ENCODE data around the gene SLC9A5.
A peak's percentile ranks its signal among the peaks of the same experiment; 100 is the strongest.

SLC9A5 gene

DNA sequence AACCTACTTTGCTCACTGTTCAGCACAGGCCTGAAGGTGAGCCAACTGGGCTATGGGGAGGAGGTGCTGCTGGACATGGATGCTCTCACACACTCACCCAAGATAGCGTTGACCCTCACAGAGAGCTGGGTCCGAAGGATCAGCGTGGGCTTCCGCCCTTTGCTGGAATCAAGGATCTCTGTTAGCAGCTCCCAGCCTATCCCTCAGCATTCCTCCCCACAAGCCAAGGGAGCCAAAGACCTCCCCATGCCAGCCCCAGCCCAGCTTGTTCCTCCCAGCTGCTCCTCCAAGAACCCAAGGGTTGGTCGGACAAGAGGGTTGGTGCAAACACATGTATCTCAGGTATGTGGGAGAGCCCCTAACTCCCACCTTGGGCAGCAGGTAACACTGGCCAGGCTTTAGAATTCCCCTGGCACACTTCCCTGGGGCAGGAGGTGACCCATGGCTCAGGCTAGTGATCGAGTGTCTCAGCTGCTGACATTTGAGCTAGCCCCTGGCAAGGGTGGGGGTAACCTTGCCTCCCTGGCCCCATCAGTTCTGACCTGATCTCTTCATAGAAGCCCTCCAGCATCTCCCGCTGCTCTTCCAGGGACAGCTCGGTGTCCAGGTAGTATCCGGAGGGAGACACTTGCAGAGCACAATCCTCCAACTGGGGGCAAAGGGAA is 9.8 kb upstream of the SLC9A5 start:
- no peak for DNase-seq

- DNase-seq, result no peak
Measured at GRCh38 chr16:67240506-67240905, 8.3 kb upstream of the SLC9A5 start.

- no peak for DNase-seq
Measured at GRCh38 chr16:67241008-67241900, 7.5 kb upstream of the SLC9A5 start.

GRCh38 chr16:67242138-67242730 is 6.5 kb upstream of the SLC9A5 start:
- no peak for DNase-seq

GRCh38 chr16:67243481-67243880 is 5.3 kb upstream of the SLC9A5 start:
- no peak for DNase-seq

DNA sequence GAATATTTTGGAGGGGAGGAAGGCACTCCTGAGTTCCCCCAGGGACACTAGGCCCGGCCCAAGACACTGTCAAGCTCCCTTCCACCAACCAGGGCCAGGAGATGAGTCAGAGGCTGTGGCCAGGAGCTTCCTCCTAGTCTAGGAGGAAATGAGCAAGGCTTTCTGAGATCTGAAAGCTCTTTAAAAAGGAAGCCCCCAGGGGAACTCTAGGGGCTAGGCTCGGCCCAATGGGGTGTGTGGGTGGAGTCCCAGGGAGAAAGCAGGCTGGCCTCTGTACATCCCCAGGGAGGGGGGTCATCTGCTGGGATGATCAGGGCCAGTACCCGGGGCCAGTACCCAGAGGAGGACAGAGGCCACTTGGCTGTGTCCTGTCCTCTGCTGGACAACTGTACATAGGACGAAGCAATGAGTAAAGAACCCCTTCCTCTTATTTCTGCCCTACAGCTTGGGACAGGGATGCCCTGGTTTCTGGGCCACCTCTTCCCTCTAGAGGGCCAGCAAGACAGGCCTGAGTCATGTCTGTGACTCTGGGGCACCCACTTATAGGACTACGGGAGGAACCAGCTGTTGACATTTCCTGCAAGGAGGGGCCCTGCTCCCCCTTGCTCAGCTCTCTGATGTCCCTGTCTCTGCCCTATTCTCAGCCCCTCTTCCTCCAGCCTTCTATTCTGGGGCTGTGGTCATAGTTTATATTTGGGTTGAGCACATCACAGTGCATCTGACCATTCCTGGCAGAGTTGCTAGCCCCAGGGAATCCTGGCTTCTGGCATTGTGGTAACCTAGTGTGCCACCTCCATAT is 4.2 kb upstream of the SLC9A5 start:
- peak; percentile 84 for DNase-seq

DNA sequence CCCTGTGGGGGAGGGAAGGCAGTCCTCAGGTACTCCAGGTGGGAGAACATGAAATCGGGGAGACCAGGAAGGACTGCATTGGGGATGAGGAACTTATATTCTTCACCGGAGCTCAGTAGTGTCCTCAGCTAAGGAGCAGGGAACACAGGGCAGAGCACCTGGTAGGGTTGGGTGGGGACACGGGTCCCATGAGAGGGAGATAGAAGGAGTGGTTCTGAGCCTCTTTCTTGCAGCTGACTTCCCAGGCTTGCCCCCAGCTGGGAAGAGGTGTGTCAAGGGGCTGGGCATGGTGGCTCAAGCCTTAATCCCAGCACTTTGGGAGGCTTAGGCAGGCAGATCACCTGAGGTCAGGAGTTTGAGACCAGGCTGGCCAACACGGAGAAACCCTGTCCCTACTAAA is 3.6 kb upstream of the SLC9A5 start:
- no peak for DNase-seq

GRCh38 chr16:67245674-67246080 is 3.1 kb upstream of the SLC9A5 start:
- no peak for DNase-seq

DNA sequence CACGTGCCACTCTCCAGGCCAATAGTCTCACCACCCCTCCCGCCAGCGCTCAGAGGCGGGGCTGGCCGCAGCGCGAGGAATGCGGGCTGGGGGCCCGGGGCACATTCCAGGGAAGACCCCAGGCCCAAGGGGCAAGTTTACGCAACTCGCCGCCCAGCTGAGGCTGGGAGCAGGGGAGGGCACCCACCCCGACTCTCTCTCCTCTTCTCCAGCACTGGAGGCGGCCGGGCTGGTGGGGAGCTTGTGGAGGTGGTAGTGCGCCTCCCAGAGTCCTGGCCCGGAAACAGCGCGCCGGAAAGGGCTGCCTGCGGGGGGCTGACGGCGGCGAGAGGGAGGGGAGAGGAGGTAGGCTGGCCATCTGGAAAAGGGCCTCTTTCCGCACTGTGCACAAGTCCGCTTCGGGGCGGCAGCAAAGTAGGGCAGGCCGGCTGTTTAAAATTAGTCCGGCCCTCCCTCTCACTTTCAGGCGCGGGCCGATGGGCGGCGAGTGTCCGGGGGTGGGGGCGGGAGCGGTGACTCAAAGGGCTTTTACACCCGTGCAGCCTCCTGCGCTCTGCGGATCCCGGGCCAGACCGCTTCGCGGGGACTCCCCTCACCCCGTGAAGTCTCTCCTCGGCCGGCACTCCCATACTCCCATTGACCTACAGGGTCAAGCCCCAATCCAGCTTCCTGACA is 2.6 kb upstream of the SLC9A5 start:
- peak; percentile 45 for DNase-seq

DNA sequence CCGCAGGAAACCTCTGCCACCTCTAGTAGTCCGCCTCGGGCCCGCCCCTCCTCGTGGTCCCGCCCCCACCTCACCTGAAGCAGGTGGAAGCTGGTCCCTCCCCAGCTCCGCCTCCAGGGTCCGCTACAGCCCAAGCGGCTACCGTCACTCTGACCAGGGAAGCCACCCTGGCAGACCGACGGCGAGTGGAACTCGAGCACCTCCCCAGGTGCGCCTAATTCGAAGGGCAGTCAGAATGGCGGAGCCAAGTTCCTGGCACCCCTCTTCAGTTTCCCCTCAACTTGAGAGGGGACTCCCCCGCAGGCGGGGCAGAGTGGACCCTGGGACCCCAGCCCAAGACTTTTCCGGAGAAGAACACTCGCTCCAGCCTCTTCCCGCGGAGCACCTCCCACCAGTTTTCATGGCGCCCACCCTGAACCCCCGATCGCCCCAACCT is 2.0 kb upstream of the SLC9A5 start:
- DNase-seq, result peak; percentile 67

DNA sequence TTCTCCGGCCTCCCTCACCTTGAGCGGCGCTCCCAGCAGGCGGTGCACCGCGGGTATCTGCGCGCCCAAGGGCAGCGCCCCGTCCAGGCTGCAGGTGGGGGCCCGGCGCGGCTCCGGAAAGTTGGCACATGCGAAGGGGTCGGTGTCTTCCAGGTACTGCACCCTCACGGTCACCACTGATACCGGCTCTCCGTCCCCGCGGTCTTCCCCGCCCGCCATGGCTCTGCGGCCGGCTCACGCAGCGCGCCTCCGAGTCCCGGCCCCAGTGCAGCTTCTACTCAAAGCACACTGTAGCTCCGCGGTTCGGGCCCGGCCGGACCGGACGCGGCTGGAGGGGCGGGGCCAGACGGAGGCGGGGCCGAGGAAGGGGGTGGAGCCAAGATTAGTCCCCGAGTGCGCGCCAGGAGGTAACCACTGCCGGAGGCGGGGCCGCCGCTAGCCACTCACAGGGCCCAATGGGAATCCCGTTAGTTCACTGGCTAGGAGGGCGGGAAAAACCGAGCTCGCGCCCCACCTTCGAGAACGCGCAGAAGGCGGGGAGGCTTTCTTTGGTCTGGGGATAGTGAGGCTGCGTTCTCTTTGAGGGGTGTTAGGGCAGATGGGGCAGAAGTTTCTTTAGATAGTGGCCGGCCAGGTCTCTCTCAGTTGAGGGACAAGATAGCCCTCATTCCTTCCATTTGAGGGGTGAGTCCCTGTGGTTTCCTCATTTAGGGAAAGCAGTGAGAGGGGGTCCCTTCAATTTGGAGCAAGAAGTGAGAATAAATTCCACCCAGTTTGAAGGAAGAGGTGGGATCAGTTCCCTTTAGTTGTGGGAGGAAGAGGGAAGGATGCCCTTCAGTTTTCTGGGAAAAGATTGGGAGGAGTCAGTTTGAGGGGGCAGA is 1.3 kb upstream of the SLC9A5 start, which contains the start of gene FHOD1:
FHOD1 (minus strand) TSS at position 290 of the 881 bp plus-strand sequence; CDS start at position 219, 71 bp downstream.
- DNase-seq, result peak; percentile 98

GRCh38 chr16:67248073-67248400 is 742 bp upstream of the SLC9A5 start:
- no peak for DNase-seq

DNA sequence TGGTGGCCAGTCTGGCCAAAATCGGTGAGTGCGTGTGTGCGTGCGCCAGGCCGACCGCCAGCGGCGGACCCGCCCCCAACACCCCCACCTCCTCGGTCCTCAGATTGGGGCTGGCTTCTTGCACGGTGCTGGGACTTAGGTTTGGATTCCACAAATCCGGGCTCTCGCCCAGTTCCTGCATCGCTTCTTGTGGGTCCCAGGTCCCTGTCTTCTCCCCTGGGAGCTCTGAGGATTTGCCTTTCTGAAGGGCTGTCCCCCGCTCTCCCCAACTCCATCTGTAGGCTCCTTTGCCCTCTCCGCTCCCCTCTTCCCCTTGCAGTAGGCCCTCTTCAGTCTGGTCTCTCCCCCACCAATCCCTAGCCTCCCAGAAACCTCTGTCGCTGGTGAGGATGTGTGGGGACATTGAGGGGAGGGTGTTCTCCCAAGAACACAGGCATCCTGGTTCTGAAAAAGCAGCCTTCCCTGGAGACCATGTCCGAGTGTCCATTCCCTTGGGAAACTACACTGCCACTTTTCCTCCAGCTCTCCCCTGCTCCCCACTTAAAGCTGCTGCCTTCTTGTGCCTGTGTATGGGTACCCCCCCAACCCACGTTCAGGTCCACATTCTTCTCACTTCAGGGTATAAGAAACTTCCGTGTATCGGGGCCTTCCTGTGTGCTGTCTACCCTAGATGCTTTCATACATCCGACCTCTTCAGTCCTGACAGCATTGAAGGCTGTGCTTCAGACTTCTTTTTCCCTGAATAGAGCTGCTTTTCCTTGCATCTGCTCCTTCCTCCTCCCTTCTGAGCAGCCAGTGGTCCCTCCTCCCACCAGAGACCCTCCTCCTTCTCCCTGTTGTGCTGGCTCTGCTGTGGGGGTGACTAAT is 632 bp downstream of the SLC9A5 start:
- no peak for DNase-seq

- no peak for DNase-seq
Measured at GRCh38 chr16:67250045-67250327, 1.2 kb downstream of the SLC9A5 start.

GRCh38 chr16:67252609-67253497 is 4.1 kb downstream of the SLC9A5 start:
- no peak for DNase-seq

DNA sequence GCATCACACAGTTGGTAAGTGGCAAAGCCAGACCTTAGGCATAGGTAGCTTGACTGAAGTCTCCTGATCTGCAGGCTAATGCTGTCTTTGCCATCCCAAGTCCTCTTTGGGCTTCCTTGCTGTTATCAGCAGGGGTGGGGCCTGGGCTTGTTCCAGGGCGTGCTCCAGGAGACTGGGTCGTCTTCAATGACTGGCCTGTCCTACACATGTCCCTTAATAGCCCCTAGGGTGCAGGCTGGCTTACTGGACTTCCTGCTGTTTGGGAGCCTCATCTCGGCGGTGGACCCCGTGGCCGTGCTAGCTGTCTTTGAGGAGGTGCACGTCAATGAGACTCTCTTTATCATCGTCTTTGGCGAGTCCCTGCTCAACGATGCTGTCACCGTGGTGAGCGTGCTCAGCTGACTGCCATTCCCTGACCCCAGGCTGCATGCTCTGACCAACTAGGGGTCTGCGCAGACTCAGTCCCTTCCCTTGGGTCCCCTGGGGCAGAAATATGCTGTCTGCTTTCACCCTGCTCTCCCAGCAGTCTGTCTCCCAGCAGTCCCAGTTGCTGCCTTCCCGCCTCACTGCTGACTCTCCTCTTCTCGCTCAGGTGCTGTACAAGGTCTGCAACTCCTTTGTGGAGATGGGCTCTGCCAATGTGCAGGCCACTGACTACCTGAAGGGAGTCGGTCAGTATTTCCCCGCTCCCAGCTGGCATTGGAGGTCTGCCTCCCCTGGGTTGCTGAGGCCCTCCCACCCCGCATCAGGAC is 6.2 kb downstream of the SLC9A5 start:
- no peak for DNase-seq

DNA sequence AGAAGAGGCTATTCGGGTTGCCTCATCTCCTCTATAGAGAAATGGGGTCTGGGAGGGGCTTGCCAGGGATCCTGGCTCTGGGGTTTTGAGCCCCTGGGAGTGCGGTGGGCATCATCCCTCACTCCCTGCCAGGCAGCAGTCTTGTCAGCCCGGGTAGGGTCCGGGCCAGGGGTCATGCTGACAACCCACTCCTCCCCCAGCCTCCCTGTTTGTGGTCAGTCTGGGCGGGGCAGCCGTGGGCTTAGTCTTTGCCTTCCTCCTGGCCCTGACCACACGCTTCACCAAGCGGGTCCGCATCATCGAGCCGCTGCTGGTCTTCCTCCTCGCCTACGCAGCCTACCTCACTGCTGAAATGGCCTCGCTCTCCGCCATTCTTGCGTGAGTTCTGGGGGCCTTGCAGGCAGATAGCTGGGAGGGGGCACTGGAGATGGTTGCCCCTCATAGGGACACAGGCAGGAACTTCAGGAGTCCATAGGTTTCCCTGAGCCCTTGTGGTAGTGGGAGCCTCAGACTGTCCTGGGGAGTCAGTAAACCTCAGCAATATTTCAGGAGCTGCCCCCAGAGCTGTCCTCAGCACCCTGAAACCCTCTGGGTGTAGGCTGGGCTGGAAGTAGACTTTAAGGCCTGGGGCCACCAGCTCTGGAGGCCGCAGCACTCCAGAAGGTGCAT is 6.9 kb downstream of the SLC9A5 start:
- DNase-seq, result no peak

GRCh38 chr16:67256701-67257230 is 8.0 kb downstream of the SLC9A5 start:
- no peak for DNase-seq
